Ishikawa (cell line): Measurements from ENCODE around the gene TTC29.

Experiments used
- CEBPB ChIP-seq: IDR thresholded peaks from 2 replicates; pipeline ENCODE4 v1.6.1; 2012
- CREB1 ChIP-seq: IDR thresholded peaks from 2 replicates; pipeline ENCODE4 v1.6.1; 2012; ENCODE audit warnings: low read depth
- EGR1 ChIP-seq: IDR thresholded peaks from 2 replicates; pipeline ENCODE4 v1.6.1; 2012
- EP300 ChIP-seq: IDR thresholded peaks from 2 replicates; pipeline ENCODE4 v1.6.1; 2012; ENCODE audit warnings: borderline replicate concordance
- FOXM1 ChIP-seq: IDR thresholded peaks from 2 replicates; pipeline ENCODE4 v1.6.1; 2012; ENCODE audit warnings: low read depth, borderline replicate concordance
- NFIC ChIP-seq: IDR thresholded peaks from 2 replicates; pipeline ENCODE4 v1.6.1; 2012
- RAD21 ChIP-seq: IDR thresholded peaks from 2 replicates; pipeline ENCODE4 v1.6.1; 2012; ENCODE audit warnings: low read depth
- REST ChIP-seq: IDR thresholded peaks from 2 replicates; pipeline ENCODE4 v1.6.1; 2012; ENCODE audit warnings: low read depth, mild to moderate bottlenecking
- TAF1 ChIP-seq: IDR thresholded peaks from 2 replicates; pipeline ENCODE4 v1.6.1; 2012; ENCODE audit warnings: low read depth, mild to moderate bottlenecking
- TCF12 ChIP-seq: IDR thresholded peaks from 2 replicates; pipeline ENCODE4 v1.6.1; 2012; ENCODE audit warnings: low read depth
- TEAD4 ChIP-seq: IDR thresholded peaks from 2 replicates; pipeline ENCODE4 v1.6.1; 2012
- YY1 ChIP-seq: IDR thresholded peaks from 2 replicates; pipeline ENCODE4 v1.6.1; 2012; ENCODE audit warnings: low read depth
- ZBTB7A ChIP-seq: IDR thresholded peaks from 2 replicates; pipeline ENCODE4 v1.6.1; 2012; ENCODE audit warnings: low read depth
- TF ChIP-seq, protein P1 (sequence below): IDR thresholded peaks from 2 replicates; pipeline ENCODE4 v1.6.1; 2012
- TF ChIP-seq, protein P2 (sequence below): IDR thresholded peaks from 2 replicates; pipeline ENCODE4 v1.6.1; 2012

Gene TTC29

DNA sequence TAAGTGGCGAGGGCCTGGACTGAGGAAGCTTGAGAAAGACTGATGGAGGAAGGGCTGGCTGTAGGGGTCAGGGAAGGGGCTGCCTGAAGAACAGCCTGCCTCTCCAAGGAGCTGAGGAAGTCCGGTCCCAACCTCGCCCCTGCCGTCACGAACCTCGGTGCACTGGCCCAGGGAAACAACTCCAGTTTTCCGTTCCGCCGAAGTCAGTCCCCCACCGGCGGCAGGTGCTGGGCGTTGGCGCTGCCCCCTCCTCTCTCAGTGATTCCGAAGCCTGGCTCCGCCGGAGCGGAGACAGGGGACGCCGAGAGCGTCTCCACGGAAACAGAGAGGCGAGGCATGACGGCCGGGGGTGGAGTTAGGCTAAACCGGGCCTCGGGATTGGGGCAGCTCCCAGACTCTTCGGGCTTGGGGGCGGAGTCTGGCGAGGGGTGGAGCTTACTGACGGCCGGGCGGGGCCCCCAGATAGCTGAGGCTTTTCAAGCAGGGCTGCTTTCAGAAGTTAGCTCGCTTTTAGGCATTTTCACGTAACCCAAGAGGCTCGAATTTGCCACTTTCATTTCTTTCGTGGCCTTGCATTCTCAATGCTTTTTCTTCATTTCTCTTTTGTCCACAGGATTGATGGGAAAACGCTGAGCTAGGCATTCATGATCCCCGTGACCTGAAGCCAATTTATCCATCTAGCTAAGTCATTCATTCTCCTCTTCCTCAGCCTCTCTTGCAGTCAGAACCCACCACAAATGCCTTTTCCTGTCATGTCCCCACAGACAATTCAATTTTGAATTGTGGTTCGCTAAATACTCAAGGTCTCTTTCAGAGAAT lies at the start of gene TTC29:
Gene TTC29 (minus strand): TSS at position 309 of the 819 bp plus-strand sequence. CDS start 5,969 bp downstream, outside the sequence.
- TF ChIP-seq EGR1 = no peak
- no peak for TF ChIP-seq TAF1
- no peak for TF ChIP-seq EP300
- no peak for TF ChIP-seq CEBPB
- TF ChIP-seq FOXM1 = no peak
- TF ChIP-seq YY1 = no peak
- TF ChIP-seq NFIC = no peak
- TF ChIP-seq CREB1 = no peak
- no peak for TF ChIP-seq REST
- TF ChIP-seq, protein P1, sequence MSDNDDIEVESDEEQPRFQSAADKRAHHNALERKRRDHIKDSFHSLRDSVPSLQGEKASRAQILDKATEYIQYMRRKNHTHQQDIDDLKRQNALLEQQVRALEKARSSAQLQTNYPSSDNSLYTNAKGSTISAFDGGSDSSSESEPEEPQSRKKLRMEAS = no peak
- no peak for TF ChIP-seq TEAD4
- TF ChIP-seq, protein P2, sequence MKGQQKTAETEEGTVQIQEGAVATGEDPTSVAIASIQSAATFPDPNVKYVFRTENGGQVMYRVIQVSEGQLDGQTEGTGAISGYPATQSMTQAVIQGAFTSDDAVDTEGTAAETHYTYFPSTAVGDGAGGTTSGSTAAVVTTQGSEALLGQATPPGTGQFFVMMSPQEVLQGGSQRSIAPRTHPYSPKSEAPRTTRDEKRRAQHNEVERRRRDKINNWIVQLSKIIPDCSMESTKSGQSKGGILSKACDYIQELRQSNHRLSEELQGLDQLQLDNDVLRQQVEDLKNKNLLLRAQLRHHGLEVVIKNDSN = no peak
- no peak for TF ChIP-seq RAD21
- TF ChIP-seq ZBTB7A = no peak
- no peak for TF ChIP-seq TCF12

GRCh38 chr4:146981651-146982050 lies 36.0 kb upstream of the TTC29 start:
- TF ChIP-seq CREB1 (no peak), YY1 (no peak), ZBTB7A (no peak), TEAD4 (no peak), REST (no peak), TAF1 (no peak), RAD21 (no peak), EP300 (no peak), FOXM1 (no peak), CEBPB (no peak), TCF12 (no peak), EGR1 (no peak), NFIC (no peak)
- TF ChIP-seq, protein P1 = no peak
- TF ChIP-seq, protein P2 = no peak

- TF ChIP-seq CREB1 = no peak
- no peak for TF ChIP-seq NFIC
- TF ChIP-seq TAF1 = no peak
- no peak for TF ChIP-seq REST
- TF ChIP-seq TEAD4 = no peak
- TF ChIP-seq CEBPB = no peak
- TF ChIP-seq EP300 = no peak
- TF ChIP-seq EGR1 = no peak
- no peak for TF ChIP-seq RAD21
- no peak for TF ChIP-seq TCF12
- TF ChIP-seq FOXM1 = no peak
- TF ChIP-seq, protein P1 = no peak
- TF ChIP-seq ZBTB7A = no peak
- no peak for TF ChIP-seq YY1
- TF ChIP-seq, protein P2 = no peak
Measured at GRCh38 chr4:146978641-146979040, 33.0 kb upstream of the TTC29 start.
